PC-9 (cell line): ENCODE data around the gene ACSM5. TPM values are rescaled to one million over a fixed set of nuclear protein-coding genes. Genes with fewer than 3 reads are reported as not detected.

Experiments
- Bru-seq: library from RNA; stranded (reverse); fragments of 400-500 nt; gene quantifications from one replicate; lab custom pipeline; 2021; lab: Mats Ljungman, UMichigan
- BruChase-seq, 2 experiments: library from RNA; stranded (reverse); fragments of 400-500 nt; gene quantifications; one replicate each; lab custom pipeline; 2021; lab: Mats Ljungman, UMichigan
- BruUV-seq: library from RNA; stranded (reverse); fragments of 400-500 nt; replicated peaks from 2 replicates; lab custom pipeline; 2021; lab: Mats Ljungman, UMichigan
- CTCF ChIA-PET: fragments of 300-600 bp; sonication (Branson Sonifier 250); formaldehyde crosslinking; loops from one replicate; lab custom pipeline; 2022; ENCODE audit warnings: antibody characterized with exemption; lab: Charles Lee
- POLR2A ChIA-PET: fragments of 300-600 bp; sonication (Branson Sonifier 250); formaldehyde crosslinking; loops from one replicate; lab custom pipeline; 2022; ENCODE audit warnings: antibody characterized with exemption; ENCODE audit not compliant: unreplicated experiment; lab: Charles Lee
- DNase-seq, 2 experiments: peaks; one replicate each; pipeline versions ENCODE4 v3.0.0 to v3.0.0-alpha.2; 2015 to 2022; ENCODE audit warnings: mixed read lengths in 1 of 2
- H2AFZ ChIP-seq: fragments of 200-600 bp; sonication (generic); 2 replicates; pipeline ENCODE4 v1.8.1; 2017; ENCODE audit warnings: antibody characterized with exemption
- H3F3A ChIP-seq: fragments of 200-600 bp; sonication (generic); 2 replicates; pipeline ENCODE4 v1.8.1; 2017; ENCODE audit warnings: antibody characterized with exemption, mild to moderate bottlenecking, low read depth; ENCODE audit not compliant: insufficient read depth
- H3K27ac ChIP-seq: fragments of 200-600 bp; sonication (generic); 2 replicates; pipeline ENCODE4 v1.6.1; 2016; ENCODE audit warnings: mixed run types
- H3K27me3 ChIP-seq: fragments of 200-600 bp; sonication (generic); 2 replicates; pipeline ENCODE4 v1.6.1; 2016; ENCODE audit warnings: low read depth, mixed run types; ENCODE audit not compliant: insufficient read depth
- H3K36me3 ChIP-seq: fragments of 200-600 bp; sonication (generic); 2 replicates; pipeline ENCODE4 v1.6.1; 2016; ENCODE audit warnings: low read depth, mixed run types
- H3K4me1 ChIP-seq: fragments of 200-600 bp; sonication (generic); replicated peaks from 2 replicates; pipeline ENCODE4 v1.6.1; 2016; ENCODE audit warnings: mixed run types; ENCODE audit not compliant: insufficient read depth
- H3K4me2 ChIP-seq: fragments of 200-600 bp; sonication (generic); 2 replicates; pipeline ENCODE4 v1.6.1; 2017; ENCODE audit warnings: mixed run types
- H3K4me3 ChIP-seq: fragments of 200-600 bp; sonication (generic); 2 replicates; pipeline ENCODE4 v1.6.1; 2016; ENCODE audit warnings: mixed run types
- H3K79me2 ChIP-seq: fragments of 200-600 bp; sonication (generic); 2 replicates; pipeline ENCODE4 v1.6.1; 2017; ENCODE audit warnings: low read depth, mixed run types
- H3K9me2 ChIP-seq: fragments of 200-600 bp; sonication (generic); 2 replicates; pipeline ENCODE4 v1.8.1; 2017; ENCODE audit warnings: mild to moderate bottlenecking; ENCODE audit not compliant: insufficient read depth
- H3K9me3 ChIP-seq: fragments of 200-600 bp; sonication (generic); 2 replicates; pipeline ENCODE4 v1.8.1; 2016; ENCODE audit warnings: low read depth; ENCODE audit not compliant: insufficient read depth
- H4K20me1 ChIP-seq: fragments of 200-600 bp; sonication (generic); 2 replicates; pipeline ENCODE4 v1.8.1; 2017; ENCODE audit not compliant: insufficient read depth
- CTCF ChIP-seq: fragments of 200-600 bp; sonication (generic); conservative IDR thresholded peaks from 2 replicates; pipeline ENCODE4 v1.6.1; 2017; ENCODE audit warnings: mixed run types, antibody characterized with exemption, mild to moderate bottlenecking, moderate library complexity
- EZH2 ChIP-seq: fragments of 200-600 bp; sonication (generic); IDR thresholded peaks from 2 replicates; pipeline ENCODE4 v1.8.0; 2017; ENCODE audit warnings: antibody characterized with exemption, low read depth
- intact Hi-C: fragments of 100-400 bp; cut with micrococcal nuclease; formaldehyde crosslinking; loops from one replicate; pipeline ENCODE4 v1.10.0; 2022; ENCODE audit not compliant: unreplicated experiment
- long read RNA-seq: library from polyadenylated mRNA; stranded (forward); transcript quantifications from one replicate; pipeline ENCODE4 v2.0.0, GENCODE V29; 2022
- total RNA-seq: library from RNA; stranded (reverse); gene quantifications from 2 replicates; pipeline ENCODE4 v1.2.3, GENCODE V29; 2021

The ACSM5 gene
- total RNA-seq: not detected in 2 replicates
- Bru-seq, nascent RNA: not detected
- BruChase-seq, experiment 1, labeled RNA remaining after a 2-hour chase: not detected
- not detected for BruChase-seq, experiment 2, labeled RNA remaining after a 6-hour chase
- long read RNA-seq: 0 reads

GRCh38 chr16:20409398-20410120, at the start of gene ACSM5:
Gene ACSM5, plus strand, starts transcription at chr16:20409534. Its CDS starts 1,951 bp downstream, at chr16:20411485.
- Histone ChIP-seq H3K9me2 (no peaks in the 10 kb centered on the region), H3F3A (no peaks in the 10 kb centered on the region), H2AFZ (no peak within 1 kb of the TSS), H3K4me2 (no peak within 1 kb of the TSS), H3K27me3 (peaks cover 59% of the 10 kb centered on the region), H3K27ac (no peak within 1 kb of the TSS), H3K4me1 (no peaks in the 10 kb centered on the region), H3K9me3 (no peaks in the 10 kb centered on the region), H3K36me3 (no peaks in the 10 kb centered on the region), H4K20me1 (no peaks in the 10 kb centered on the region), H3K4me3 (no peak within 1 kb of the TSS), H3K79me2 (no peaks in the 10 kb centered on the region)
- intact Hi-C loops: no loop called here
- POLR2A ChIA-PET: no interaction called here
- TF ChIP-seq CTCF (no peak), EZH2 (no peak)
- no peak for DNase-seq
- CTCF ChIA-PET: no interaction called here
- BruUV-seq: no TSS peak

GRCh38 chr16:20359997-20360396, 49.3 kb upstream of the ACSM5 start:
- Histone ChIP-seq H3K36me3 (no peaks in the 10 kb centered on the region), H3K4me3 (no peak overlapping the region), H3K4me1 (no peaks in the 10 kb centered on the region), H3K9me3 (no peaks in the 10 kb centered on the region), H3K4me2 (no peak overlapping the region), H4K20me1 (no peaks in the 10 kb centered on the region), H3K79me2 (no peaks in the 10 kb centered on the region), H3K27ac (no peak overlapping the region), H2AFZ (no peak overlapping the region), H3K9me2 (no peaks in the 10 kb centered on the region), H3F3A (no peaks in the 10 kb centered on the region), H3K27me3 (peaks cover 43% of the 10 kb centered on the region)
- CTCF ChIA-PET: no interaction called here
- DNase-seq: no peak
- TF ChIP-seq EZH2: no peak
- TF ChIP-seq CTCF: no peak; the same call in 1 of the 2 replicates
- intact Hi-C loops: no loop called here
- POLR2A ChIA-PET: no interaction called here
- BruUV-seq: no TSS peak

- Histone ChIP-seq H3K9me2 (no peaks in the 10 kb centered on the region), H3K36me3 (no peaks in the 10 kb centered on the region), H2AFZ (no peak overlapping the region), H3K4me2 (no peak overlapping the region), H3F3A (no peaks in the 10 kb centered on the region), H3K27me3 (peaks cover 17% of the 10 kb centered on the region), H3K4me1 (no peaks in the 10 kb centered on the region), H3K27ac (no peak overlapping the region), H3K79me2 (no peaks in the 10 kb centered on the region), H3K4me3 (no peak overlapping the region), H4K20me1 (no peaks in the 10 kb centered on the region), H3K9me3 (no peaks in the 10 kb centered on the region)
- POLR2A ChIA-PET: no interaction called here
- TF ChIP-seq EZH2: no peak
- no peak for TF ChIP-seq CTCF
- no peak for DNase-seq
- no TSS peak for BruUV-seq
- intact Hi-C loops: no loop called here
- CTCF ChIA-PET: interaction anchor here (0.6 kb wide), 2 partner anchors 22 to 62 kb away, joined by 3 read pairs; no protein-coding TSS in a partner anchor
Observed at GRCh38 chr16:20363191-20363590, 46.1 kb upstream of the ACSM5 start.
